ENCODE data around the gene SCARB1. TPM values are rescaled to one million over a fixed set of nuclear protein-coding genes. Genes with fewer than 3 reads are reported as not detected.
"Not testable (repeated sequence)": the region's sequence is repeated elsewhere in the genome, so short reads cannot be mapped to it uniquely, and the experiment has no call there.

SCARB1 gene
- 1 to 10 TPM; 7.4 to 8.6 TPM for polyA plus RNA-seq

GRCh38 chr12:124863416-124864325 lies at the start of gene SCARB1:
Gene SCARB1, minus strand, starts transcription at chr12:124863864. Its CDS starts 144 bp downstream, at chr12:124863720.
- no peaks in the 10 kb centered on the region for H3K27me3 ChIP-seq (ENCODE audit: control insufficient read depth in 1 of 2, insufficient read depth in 2 of 2, low read length in 2 of 2)
- H3K4me3 ChIP-seq (ENCODE audit: low read depth in 1 of 2, low read length in 2 of 2) = peak within 1 kb of the TSS; percentile 57 to 76
- peak within 1 kb of the TSS in 1 of 2 donors; percentile 45 for H3K27ac ChIP-seq (ENCODE audit: low read depth in 2 of 2, low read length in 1 of 2)
- H3K36me3 ChIP-seq (ENCODE audit: control insufficient read depth in 2 of 2, insufficient read depth in 2 of 2, low read length in 1 of 2) = no peaks in the 10 kb centered on the region
- WGBS, 2 donors = 1 to 2% methylated on average over 57 to 89 of the region's 89 CpGs
- no peaks in the 10 kb centered on the region for H3K9me3 ChIP-seq (ENCODE audit: control insufficient read depth in 2 of 2, insufficient read depth in 1 of 2, low read depth in 1 of 2, low read length in 1 of 2)
- H3K4me1 ChIP-seq (ENCODE audit: control insufficient read depth in 2 of 2, insufficient read depth in 2 of 2, low read length in 1 of 2) = peaks cover 0 to 14% of the 10 kb centered on the region in 2 donors

GRCh38 chr12:124912529-124913287 lies 49.0 kb upstream of the SCARB1 start:
- H3K27me3 ChIP-seq (ENCODE audit: control insufficient read depth in 1 of 2, insufficient read depth in 2 of 2, low read length in 2 of 2); H3K4me1 ChIP-seq (ENCODE audit: control insufficient read depth in 2 of 2, insufficient read depth in 2 of 2, low read length in 1 of 2); H3K36me3 ChIP-seq (ENCODE audit: control insufficient read depth in 2 of 2, insufficient read depth in 2 of 2, low read length in 1 of 2); H3K9me3 ChIP-seq (ENCODE audit: control insufficient read depth in 2 of 2, insufficient read depth in 1 of 2, low read depth in 1 of 2, low read length in 1 of 2): not testable (repeated sequence)
- Histone ChIP-seq H3K27ac (ENCODE audit: low read depth in 2 of 2, low read length in 1 of 2) (peak overlapping the region; percentile 34 to 60), H3K4me3 (ENCODE audit: low read depth in 1 of 2, low read length in 2 of 2) (peak overlapping the region; percentile 80 to 94)
- 37 to 50% methylated on average over 16 to 18 of the region's 21 CpGs for WGBS, 2 donors

GRCh38 chr12:124911521-124911920 lies 47.9 kb upstream of the SCARB1 start:
- not testable (repeated sequence) for H3K4me1 ChIP-seq (ENCODE audit: control insufficient read depth in 2 of 2, insufficient read depth in 2 of 2, low read length in 1 of 2); H3K27me3 ChIP-seq (ENCODE audit: control insufficient read depth in 1 of 2, insufficient read depth in 2 of 2, low read length in 2 of 2); H3K9me3 ChIP-seq (ENCODE audit: control insufficient read depth in 2 of 2, insufficient read depth in 1 of 2, low read depth in 1 of 2, low read length in 1 of 2); H3K36me3 ChIP-seq (ENCODE audit: control insufficient read depth in 2 of 2, insufficient read depth in 2 of 2, low read length in 1 of 2)
- Histone ChIP-seq H3K27ac (ENCODE audit: low read depth in 2 of 2, low read length in 1 of 2) (peak overlapping the region; percentile 49 to 58), H3K4me3 (ENCODE audit: low read depth in 1 of 2, low read length in 2 of 2) (peak overlapping the region; percentile 33 to 54)
- WGBS, 2 donors = 51 to 66% methylated on average over 6 of the region's 6 CpGs

- H3K36me3 ChIP-seq (ENCODE audit: control insufficient read depth in 2 of 2, insufficient read depth in 2 of 2, low read length in 1 of 2) = peaks cover 0 to 10% of the 10 kb centered on the region in 2 donors
- H3K27ac ChIP-seq (ENCODE audit: low read depth in 2 of 2, low read length in 1 of 2) = peak overlapping the region; percentile 49 to 68
- no peaks in the 10 kb centered on the region for H3K4me1 ChIP-seq (ENCODE audit: control insufficient read depth in 2 of 2, insufficient read depth in 2 of 2, low read length in 1 of 2)
- H3K27me3 ChIP-seq (ENCODE audit: control insufficient read depth in 1 of 2, insufficient read depth in 2 of 2, low read length in 2 of 2) = no peaks in the 10 kb centered on the region
- H3K9me3 ChIP-seq (ENCODE audit: control insufficient read depth in 2 of 2, insufficient read depth in 1 of 2, low read depth in 1 of 2, low read length in 1 of 2) = no peaks in the 10 kb centered on the region
- H3K4me3 ChIP-seq (ENCODE audit: low read depth in 1 of 2, low read length in 2 of 2) = peak overlapping the region; percentile 24 to 54
- 55 to 69% methylated on average over 9 of the region's 9 CpGs for WGBS, 2 donors
Measured at GRCh38 chr12:124910561-124911478, 47.2 kb upstream of the SCARB1 start.

GRCh38 chr12:124909831-124910560 lies 46.3 kb upstream of the SCARB1 start:
- WGBS, 2 donors = 61% methylated on average over 8 of the region's 8 CpGs
- no peaks in the 10 kb centered on the region for H3K27me3 ChIP-seq (ENCODE audit: control insufficient read depth in 1 of 2, insufficient read depth in 2 of 2, low read length in 2 of 2)
- no peaks in the 10 kb centered on the region for H3K4me1 ChIP-seq (ENCODE audit: control insufficient read depth in 2 of 2, insufficient read depth in 2 of 2, low read length in 1 of 2)
- no peaks in the 10 kb centered on the region for H3K9me3 ChIP-seq (ENCODE audit: control insufficient read depth in 2 of 2, insufficient read depth in 1 of 2, low read depth in 1 of 2, low read length in 1 of 2)
- H3K4me3 ChIP-seq (ENCODE audit: low read depth in 1 of 2, low read length in 2 of 2) = peak overlapping the region in 1 of 2 donors; percentile 54
- H3K36me3 ChIP-seq (ENCODE audit: control insufficient read depth in 2 of 2, insufficient read depth in 2 of 2, low read length in 1 of 2) = peaks cover 0 to 10% of the 10 kb centered on the region in 2 donors
- H3K27ac ChIP-seq (ENCODE audit: low read depth in 2 of 2, low read length in 1 of 2) = peak overlapping the region; percentile 20 to 55

GRCh38 chr12:124906606-124907261 lies 43.1 kb upstream of the SCARB1 start:
- H3K4me3 ChIP-seq (ENCODE audit: low read depth in 1 of 2, low read length in 2 of 2) = no peak overlapping the region
- no peaks in the 10 kb centered on the region for H3K9me3 ChIP-seq (ENCODE audit: control insufficient read depth in 2 of 2, insufficient read depth in 1 of 2, low read depth in 1 of 2, low read length in 1 of 2)
- 0 to 2% methylated on average over 2 of the region's 2 CpGs for WGBS, 2 donors
- H3K4me1 ChIP-seq (ENCODE audit: control insufficient read depth in 2 of 2, insufficient read depth in 2 of 2, low read length in 1 of 2) = no peaks in the 10 kb centered on the region
- H3K27ac ChIP-seq (ENCODE audit: low read depth in 2 of 2, low read length in 1 of 2) = no peak overlapping the region
- H3K36me3 ChIP-seq (ENCODE audit: control insufficient read depth in 2 of 2, insufficient read depth in 2 of 2, low read length in 1 of 2) = peaks cover 0 to 3% of the 10 kb centered on the region in 2 donors
- no peaks in the 10 kb centered on the region for H3K27me3 ChIP-seq (ENCODE audit: control insufficient read depth in 1 of 2, insufficient read depth in 2 of 2, low read length in 2 of 2)

GRCh38 chr12:124904306-124905098 lies 40.8 kb upstream of the SCARB1 start:
- no peaks in the 10 kb centered on the region for H3K4me1 ChIP-seq (ENCODE audit: control insufficient read depth in 2 of 2, insufficient read depth in 2 of 2, low read length in 1 of 2)
- no peaks in the 10 kb centered on the region for H3K27me3 ChIP-seq (ENCODE audit: control insufficient read depth in 1 of 2, insufficient read depth in 2 of 2, low read length in 2 of 2)
- peak overlapping the region; percentile 19 to 45 for H3K27ac ChIP-seq (ENCODE audit: low read depth in 2 of 2, low read length in 1 of 2)
- WGBS, 2 donors = 12 to 17% methylated on average over 15 of the region's 15 CpGs
- no peak overlapping the region for H3K4me3 ChIP-seq (ENCODE audit: low read depth in 1 of 2, low read length in 2 of 2)
- no peaks in the 10 kb centered on the region for H3K9me3 ChIP-seq (ENCODE audit: control insufficient read depth in 2 of 2, insufficient read depth in 1 of 2, low read depth in 1 of 2, low read length in 1 of 2)
- no peaks in the 10 kb centered on the region for H3K36me3 ChIP-seq (ENCODE audit: control insufficient read depth in 2 of 2, insufficient read depth in 2 of 2, low read length in 1 of 2)

- H3K27ac ChIP-seq (ENCODE audit: low read depth in 2 of 2, low read length in 1 of 2) = no peak overlapping the region
- no peaks in the 10 kb centered on the region for H3K4me1 ChIP-seq (ENCODE audit: control insufficient read depth in 2 of 2, insufficient read depth in 2 of 2, low read length in 1 of 2)
- 92 to 94% methylated on average over 6 of the region's 6 CpGs for WGBS, 2 donors
- H3K36me3 ChIP-seq (ENCODE audit: control insufficient read depth in 2 of 2, insufficient read depth in 2 of 2, low read length in 1 of 2) = no peaks in the 10 kb centered on the region
- H3K4me3 ChIP-seq (ENCODE audit: low read depth in 1 of 2, low read length in 2 of 2) = no peak overlapping the region
- no peaks in the 10 kb centered on the region for H3K9me3 ChIP-seq (ENCODE audit: control insufficient read depth in 2 of 2, insufficient read depth in 1 of 2, low read depth in 1 of 2, low read length in 1 of 2)
- no peaks in the 10 kb centered on the region for H3K27me3 ChIP-seq (ENCODE audit: control insufficient read depth in 1 of 2, insufficient read depth in 2 of 2, low read length in 2 of 2)
Measured at GRCh38 chr12:124902916-124903315, 39.3 kb upstream of the SCARB1 start.
